ENCODE data around the gene RANBP10.

RANBP10 gene

DNA sequence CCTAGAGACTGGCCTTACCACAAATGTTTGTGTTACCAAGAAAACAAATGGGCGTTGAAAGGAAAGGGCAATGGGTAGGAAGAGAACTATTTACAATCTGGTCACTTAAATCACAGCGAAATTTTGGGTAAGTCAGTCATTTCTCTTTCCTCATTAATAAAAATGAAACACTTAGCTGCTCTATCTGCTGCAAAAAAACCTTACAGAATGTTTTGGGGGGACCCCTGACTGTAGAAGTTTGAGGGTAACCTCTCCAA, 39.6 kb upstream of the RANBP10 start:
- no peak for DNase-seq (ENCODE audit: extremely low read depth, low read depth)
- TF ChIP-seq, protein P1, sequence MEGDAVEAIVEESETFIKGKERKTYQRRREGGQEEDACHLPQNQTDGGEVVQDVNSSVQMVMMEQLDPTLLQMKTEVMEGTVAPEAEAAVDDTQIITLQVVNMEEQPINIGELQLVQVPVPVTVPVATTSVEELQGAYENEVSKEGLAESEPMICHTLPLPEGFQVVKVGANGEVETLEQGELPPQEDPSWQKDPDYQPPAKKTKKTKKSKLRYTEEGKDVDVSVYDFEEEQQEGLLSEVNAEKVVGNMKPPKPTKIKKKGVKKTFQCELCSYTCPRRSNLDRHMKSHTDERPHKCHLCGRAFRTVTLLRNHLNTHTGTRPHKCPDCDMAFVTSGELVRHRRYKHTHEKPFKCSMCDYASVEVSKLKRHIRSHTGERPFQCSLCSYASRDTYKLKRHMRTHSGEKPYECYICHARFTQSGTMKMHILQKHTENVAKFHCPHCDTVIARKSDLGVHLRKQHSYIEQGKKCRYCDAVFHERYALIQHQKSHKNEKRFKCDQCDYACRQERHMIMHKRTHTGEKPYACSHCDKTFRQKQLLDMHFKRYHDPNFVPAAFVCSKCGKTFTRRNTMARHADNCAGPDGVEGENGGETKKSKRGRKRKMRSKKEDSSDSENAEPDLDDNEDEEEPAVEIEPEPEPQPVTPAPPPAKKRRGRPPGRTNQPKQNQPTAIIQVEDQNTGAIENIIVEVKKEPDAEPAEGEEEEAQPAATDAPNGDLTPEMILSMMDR (IDR thresholded peaks at IDR 0.05; ENCODE audit: low read depth, low read length), result no peak

DNA sequence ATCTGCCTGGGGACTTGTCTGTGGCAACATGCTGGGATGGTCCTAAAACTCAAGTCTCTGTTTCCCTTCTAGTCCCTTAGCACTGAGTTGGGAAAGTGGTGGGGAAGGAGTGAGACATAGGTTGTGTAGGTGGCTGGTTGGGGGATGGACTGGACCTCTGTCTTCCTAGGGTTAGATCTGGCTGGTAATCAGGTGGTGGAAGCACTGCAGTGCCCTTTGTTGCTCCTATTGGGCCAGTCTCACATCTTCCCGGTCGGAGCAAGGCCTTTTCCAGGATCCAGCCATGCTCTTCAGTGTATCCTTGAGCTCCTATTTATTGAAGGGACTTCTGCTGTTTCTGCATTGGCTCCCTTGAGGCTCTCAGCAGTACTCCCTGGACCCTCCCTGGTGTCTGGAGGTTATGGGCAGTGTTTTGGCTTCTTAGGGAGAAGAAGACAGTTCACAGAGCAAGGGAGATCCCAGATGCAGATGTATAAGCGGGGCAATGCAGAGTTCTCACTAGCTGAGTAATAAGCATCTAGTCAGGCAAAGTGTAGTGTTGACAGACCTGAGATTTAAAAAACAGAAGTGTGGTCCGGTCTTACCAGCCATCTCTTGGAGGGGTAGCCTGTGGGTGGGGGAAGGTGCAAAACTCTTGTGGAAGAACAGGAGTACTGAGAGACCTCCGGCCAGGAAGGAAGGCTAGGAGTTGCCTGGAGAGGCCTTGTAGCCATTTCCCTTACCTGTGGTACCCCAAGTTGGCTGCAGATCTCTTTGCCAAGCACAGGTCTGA, 39.1 kb upstream of the RANBP10 start:
- no peak for DNase-seq (ENCODE audit: extremely low read depth, low read depth)
- TF ChIP-seq, protein P1 (IDR thresholded peaks at IDR 0.05; ENCODE audit: low read depth, low read length), result no peak

DNA sequence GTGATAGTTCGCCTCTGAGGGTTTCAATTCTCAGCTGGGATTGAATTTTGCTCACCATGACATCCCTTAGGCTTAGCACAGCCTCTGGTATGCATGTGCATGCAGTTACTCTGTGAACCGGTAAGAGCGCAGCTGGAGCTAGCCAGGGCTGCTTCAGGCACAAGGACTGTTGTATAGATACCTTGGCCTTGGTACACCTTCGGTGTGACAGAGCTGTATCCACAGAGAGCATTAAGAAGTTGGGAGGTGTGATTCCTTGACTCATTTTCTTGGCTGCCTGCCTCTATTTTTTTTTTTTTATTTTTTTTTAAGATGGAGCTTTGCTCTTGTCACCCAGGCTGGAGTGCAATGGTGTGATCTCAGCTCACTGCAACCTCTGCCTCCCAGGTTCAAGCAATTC, 38.1 kb upstream of the RANBP10 start:
- TF ChIP-seq, protein P1 (IDR thresholded peaks at IDR 0.05; ENCODE audit: low read depth, low read length), result no peak; the same call in 1 of the 2 replicates

DNA sequence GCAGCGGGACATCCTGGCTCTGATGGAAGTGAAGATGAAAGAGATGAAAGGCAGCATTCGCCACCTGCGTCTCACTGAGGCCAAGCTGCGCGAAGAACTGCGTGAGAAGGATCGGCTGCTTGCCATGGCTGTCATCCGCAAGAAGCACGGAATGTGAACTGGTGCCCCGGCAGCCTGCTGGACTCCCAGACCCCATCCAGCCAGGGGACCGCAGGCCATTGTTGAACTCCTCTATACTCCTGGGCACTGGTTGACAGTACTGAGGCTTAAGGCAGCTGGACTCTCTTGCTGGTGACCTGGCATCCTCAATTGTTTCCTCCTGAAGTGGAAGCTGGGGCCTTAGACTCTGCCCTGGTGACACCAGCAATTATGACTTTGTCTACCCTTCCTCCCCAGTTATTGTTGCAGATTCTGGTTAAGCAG, 37.0 kb upstream of the RANBP10 start:
- TF ChIP-seq, protein P1 (IDR thresholded peaks at IDR 0.05; ENCODE audit: low read depth, low read length), result no peak
- no peak for DNase-seq (ENCODE audit: extremely low read depth, low read depth)

More for the DNA sequence above, 38.1 kb upstream of the RANBP10 start:
- DNase-seq (ENCODE audit: extremely low read depth, low read depth), result no peak

DNA sequence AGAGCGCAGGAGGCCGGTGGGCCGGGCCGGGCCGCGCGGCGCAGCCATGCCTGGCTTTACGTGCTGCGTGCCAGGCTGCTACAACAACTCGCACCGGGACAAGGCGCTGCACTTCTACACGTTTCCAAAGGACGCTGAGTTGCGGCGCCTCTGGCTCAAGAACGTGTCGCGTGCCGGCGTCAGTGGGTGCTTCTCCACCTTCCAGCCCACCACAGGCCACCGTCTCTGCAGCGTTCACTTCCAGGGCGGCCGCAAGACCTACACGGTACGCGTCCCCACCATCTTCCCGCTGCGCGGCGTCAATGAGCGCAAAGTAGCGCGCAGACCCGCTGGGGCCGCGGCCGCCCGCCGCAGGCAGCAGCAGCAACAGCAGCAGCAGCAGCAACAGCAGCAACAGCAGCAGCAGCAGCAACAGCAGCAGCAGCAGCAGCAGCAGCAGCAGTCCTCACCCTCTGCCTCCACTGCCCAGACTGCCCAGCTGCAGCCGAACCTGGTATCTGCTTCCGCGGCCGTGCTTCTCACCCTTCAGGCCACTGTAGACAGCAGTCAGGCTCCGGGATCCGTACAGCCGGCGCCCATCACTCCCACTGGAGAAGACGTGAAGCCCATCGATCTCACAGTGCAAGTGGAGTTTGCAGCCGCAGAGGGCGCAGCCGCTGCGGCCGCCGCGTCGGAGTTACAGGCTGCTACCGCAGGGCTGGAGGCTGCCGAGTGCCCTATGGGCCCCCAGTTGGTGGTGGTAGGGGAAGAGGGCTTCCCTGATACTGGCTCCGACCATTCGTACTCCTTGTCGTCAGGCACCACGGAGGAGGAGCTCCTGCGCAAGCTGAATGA, 36.4 kb upstream of the RANBP10 start:
- no peak for DNase-seq (ENCODE audit: extremely low read depth, low read depth)
- TF ChIP-seq, protein P1 (IDR thresholded peaks at IDR 0.05; ENCODE audit: low read depth, low read length), result peak; percentile 37

DNA sequence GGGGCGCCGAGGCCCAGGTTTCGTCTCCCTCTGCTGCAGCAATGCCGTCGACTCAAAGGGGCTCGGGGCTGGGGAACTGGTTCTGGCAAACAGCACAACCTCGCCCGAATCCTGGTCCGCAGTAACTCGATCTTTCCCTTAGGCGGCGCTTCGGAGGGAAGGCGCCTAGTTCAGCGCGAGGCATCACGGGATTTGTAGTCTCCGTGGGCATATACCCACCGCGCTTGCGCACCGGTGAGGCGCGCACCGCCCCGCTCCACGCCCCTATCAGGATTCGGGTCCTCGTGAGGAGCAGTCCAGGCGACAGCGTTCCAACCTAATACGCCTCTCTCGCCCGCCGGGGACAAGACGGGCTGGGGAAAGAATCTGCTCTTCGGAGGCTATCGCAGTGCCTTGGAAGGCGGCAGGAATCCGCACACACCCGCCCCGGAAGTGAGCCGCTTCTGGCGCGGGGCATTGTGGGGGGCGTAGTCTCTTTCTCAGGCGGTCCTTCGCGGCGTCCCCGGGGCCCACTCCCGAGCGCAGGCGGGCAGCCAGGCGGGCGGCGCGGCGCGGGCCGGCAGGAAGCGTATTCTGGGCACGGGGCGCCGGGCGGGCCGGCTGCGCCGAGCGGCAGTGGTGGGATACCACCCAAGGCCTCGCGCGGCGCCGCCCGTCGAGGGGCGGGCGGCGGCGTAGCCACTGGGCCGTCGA, 35.6 kb upstream of the RANBP10 start, which contains the start of gene THAP11:
Gene THAP11 (plus strand): TSS at position 505 of the 693 bp plus-strand sequence. CDS start 235 bp downstream, outside the sequence.
- DNase-seq (ENCODE audit: extremely low read depth, low read depth), result peak; percentile 82
- TF ChIP-seq, protein P1 (IDR thresholded peaks at IDR 0.05; ENCODE audit: low read depth, low read length), result peak; percentile 80
